ENCODE measurements around the gene USH1G. TPM values are rescaled to one million over a fixed set of nuclear protein-coding genes. Genes with fewer than 3 reads are reported as not detected.
A peak's percentile ranks its signal among the peaks of the same experiment; 100 is the strongest.

Gene USH1G
- 0.04 and 0.05 TPM in 2 replicates for polyA plus RNA-seq (2013)

- H3K4me2 ChIP-seq (ENCODE audit: low read length), result peak within 1 kb of the TSS; percentile 48
- H2BK5ac ChIP-seq (ENCODE audit: low read depth, low read length, poor library complexity), result no peak within 1 kb of the TSS
- H3K18ac ChIP-seq (ENCODE audit: low read length), result no peak within 1 kb of the TSS
- H2BK12ac ChIP-seq (ENCODE audit: low read length), result no peak within 1 kb of the TSS
- H4K12ac ChIP-seq (ENCODE audit: low read depth, low read length), result no peak within 1 kb of the TSS
- no peak within 1 kb of the TSS for H3K4ac ChIP-seq (ENCODE audit: low read depth, low read length)
- H2BK120ac ChIP-seq (ENCODE audit: insufficient read depth, low read length, poor library complexity), result no peak within 1 kb of the TSS
- peak within 1 kb of the TSS; percentile 25 for H3K4me3 ChIP-seq (ENCODE audit: low read depth, low read length)
- H4K91ac ChIP-seq (ENCODE audit: low read depth, low read length), result no peak within 1 kb of the TSS
- WGBS (ENCODE audit: extremely low coverage, insufficient coverage, insufficient read length), result no CpG with 5 or more reads among the region's 57 CpGs
- no peak within 1 kb of the TSS for H2AFZ ChIP-seq (ENCODE audit: insufficient read depth, low read length, poor library complexity)
- H3K23ac ChIP-seq (ENCODE audit: low read length), result no peak within 1 kb of the TSS
- H4K8ac ChIP-seq (ENCODE audit: low read depth, low read length), result no peak within 1 kb of the TSS
- no peak within 1 kb of the TSS for H3K27ac ChIP-seq (ENCODE audit: low read depth, low read length)
- no peaks in the 10 kb centered on the region for H3K4me1 ChIP-seq (ENCODE audit: control insufficient read depth in 1 of 2, insufficient read depth in 2 of 2, low read length in 2 of 2)
- no peak within 1 kb of the TSS for H3K9ac ChIP-seq (ENCODE audit: low read length)
- no peaks in the 10 kb centered on the region for H3K79me2 ChIP-seq (ENCODE audit: control insufficient read depth, insufficient read depth, low read length, poor library complexity)
- no peaks in the 10 kb centered on the region for H3K36me3 ChIP-seq (ENCODE audit: control insufficient read depth in 1 of 2, insufficient read depth in 2 of 2, low read length in 2 of 2)
- H3K27me3 ChIP-seq (ENCODE audit: insufficient read depth, low read length), result peaks cover 34% of the 10 kb centered on the region
- no peaks in the 10 kb centered on the region for H3K79me1 ChIP-seq (ENCODE audit: low read length)
- H3K14ac ChIP-seq (ENCODE audit: low read length), result no peak within 1 kb of the TSS
- peak in 1 of 2 donors; percentile 8 for DNase-seq
- peaks cover 13% of the 10 kb centered on the region for H3K9me3 ChIP-seq (ENCODE audit: insufficient read depth, low read depth, low read length)
- H2AK5ac ChIP-seq (ENCODE audit: low read length), result no peak within 1 kb of the TSS
Observed at GRCh38 chr17:74922694-74923537, at the start of gene USH1G. TSS of gene USH1G (minus strand) at chr17:74923255. CDS start at chr17:74923073, 182 bp downstream.

- H3K79me1 ChIP-seq (ENCODE audit: low read length), result peaks cover 12% of the 10 kb centered on the region
- H3K36me3 ChIP-seq (ENCODE audit: control insufficient read depth in 1 of 2, insufficient read depth in 2 of 2, low read length in 2 of 2), result no peaks in the 10 kb centered on the region
- H4K12ac ChIP-seq (ENCODE audit: low read depth, low read length), result peak within 1 kb of the TSS; percentile 49
- no peaks in the 10 kb centered on the region for H3K79me2 ChIP-seq (ENCODE audit: control insufficient read depth, insufficient read depth, low read length, poor library complexity)
- peak within 1 kb of the TSS; percentile 57 for H4K8ac ChIP-seq (ENCODE audit: low read depth, low read length)
- peak within 1 kb of the TSS; percentile 60 for H3K14ac ChIP-seq (ENCODE audit: low read length)
- peak within 1 kb of the TSS; percentile 87 for H3K4me2 ChIP-seq (ENCODE audit: low read length)
- H3K4me3 ChIP-seq (ENCODE audit: low read depth, low read length), result peak within 1 kb of the TSS; percentile 77
- H4K91ac ChIP-seq (ENCODE audit: low read depth, low read length), result peak within 1 kb of the TSS; percentile 39
- peak within 1 kb of the TSS; percentile 30 for H2AFZ ChIP-seq (ENCODE audit: insufficient read depth, low read length, poor library complexity)
- no peaks in the 10 kb centered on the region for H3K9me3 ChIP-seq (ENCODE audit: insufficient read depth, low read depth, low read length)
- H3K4ac ChIP-seq (ENCODE audit: low read depth, low read length), result peak within 1 kb of the TSS; percentile 37
- peak within 1 kb of the TSS; percentile 41 for H2BK5ac ChIP-seq (ENCODE audit: low read depth, low read length, poor library complexity)
- DNase-seq, result peak in 1 of 2 donors; percentile 59
- H2AK5ac ChIP-seq (ENCODE audit: low read length), result peak within 1 kb of the TSS; percentile 39
- H3K4me1 ChIP-seq (ENCODE audit: control insufficient read depth in 1 of 2, insufficient read depth in 2 of 2, low read length in 2 of 2), result peaks cover 29 to 33% of the 10 kb centered on the region in 2 experiments
- peak within 1 kb of the TSS; percentile 56 for H2BK120ac ChIP-seq (ENCODE audit: insufficient read depth, low read length, poor library complexity)
- WGBS (ENCODE audit: extremely low coverage, insufficient coverage, insufficient read length), result no CpG with 5 or more reads among the region's 95 CpGs
- no peak within 1 kb of the TSS for H3K27ac ChIP-seq (ENCODE audit: low read depth, low read length)
- no peak within 1 kb of the TSS for H3K23ac ChIP-seq (ENCODE audit: low read length)
- peak within 1 kb of the TSS; percentile 70 for H3K18ac ChIP-seq (ENCODE audit: low read length)
- H3K27me3 ChIP-seq (ENCODE audit: insufficient read depth, low read length), result peaks cover 9% of the 10 kb centered on the region
- H3K9ac ChIP-seq (ENCODE audit: low read length), result peak within 1 kb of the TSS; percentile 15
- peak within 1 kb of the TSS; percentile 80 for H2BK12ac ChIP-seq (ENCODE audit: low read length)
Observed at GRCh38 chr17:74972107-74972972, 49.3 kb upstream of the USH1G start, which contains the start of gene HID1. TSS of gene HID1 (minus strand) at chr17:74972759. CDS start at chr17:74972656, 103 bp downstream.

GRCh38 chr17:74971842-74972106 is 48.7 kb upstream of the USH1G start:
- H3K27me3 ChIP-seq (ENCODE audit: insufficient read depth, low read length), result peaks cover 9% of the 10 kb centered on the region
- peak overlapping the region; percentile 77 for H3K4me3 ChIP-seq (ENCODE audit: low read depth, low read length)
- peak overlapping the region; percentile 41 for H2BK5ac ChIP-seq (ENCODE audit: low read depth, low read length, poor library complexity)

GRCh38 chr17:74971069-74971841 is 48.2 kb upstream of the USH1G start:
- H2BK5ac ChIP-seq (ENCODE audit: low read depth, low read length, poor library complexity), result peak overlapping the region; percentile 41
- H3K27ac ChIP-seq (ENCODE audit: low read depth, low read length), result no peak overlapping the region
- H4K12ac ChIP-seq (ENCODE audit: low read depth, low read length), result peak overlapping the region; percentile 49
- no peak for DNase-seq
- peak overlapping the region; percentile 39 for H4K91ac ChIP-seq (ENCODE audit: low read depth, low read length)
- peak overlapping the region; percentile 70 for H3K18ac ChIP-seq (ENCODE audit: low read length)
- no peaks in the 10 kb centered on the region for H3K9me3 ChIP-seq (ENCODE audit: insufficient read depth, low read depth, low read length)
- no peaks in the 10 kb centered on the region for H3K36me3 ChIP-seq (ENCODE audit: control insufficient read depth in 1 of 2, insufficient read depth in 2 of 2, low read length in 2 of 2)
- H3K23ac ChIP-seq (ENCODE audit: low read length), result no peak overlapping the region
- H3K4ac ChIP-seq (ENCODE audit: low read depth, low read length), result no peak overlapping the region
- WGBS (ENCODE audit: extremely low coverage, insufficient coverage, insufficient read length), result no CpG with 5 or more reads among the region's 8 CpGs
- peak overlapping the region; percentile 87 for H3K4me2 ChIP-seq (ENCODE audit: low read length)
- H3K79me1 ChIP-seq (ENCODE audit: low read length), result peaks cover 12% of the 10 kb centered on the region
- peak overlapping the region; percentile 57 for H4K8ac ChIP-seq (ENCODE audit: low read depth, low read length)
- peak overlapping the region; percentile 53 for H3K14ac ChIP-seq (ENCODE audit: low read length)
- peak overlapping the region; percentile 56 for H2BK120ac ChIP-seq (ENCODE audit: insufficient read depth, low read length, poor library complexity)
- no peak overlapping the region for H3K9ac ChIP-seq (ENCODE audit: low read length)
- H2AK5ac ChIP-seq (ENCODE audit: low read length), result peak overlapping the region; percentile 39
- H3K27me3 ChIP-seq (ENCODE audit: insufficient read depth, low read length), result peaks cover 9% of the 10 kb centered on the region
- no peaks in the 10 kb centered on the region for H3K79me2 ChIP-seq (ENCODE audit: control insufficient read depth, insufficient read depth, low read length, poor library complexity)
- no peak overlapping the region for H2AFZ ChIP-seq (ENCODE audit: insufficient read depth, low read length, poor library complexity)
- H3K4me1 ChIP-seq (ENCODE audit: control insufficient read depth in 1 of 2, insufficient read depth in 2 of 2, low read length in 2 of 2), result peaks cover 29 to 33% of the 10 kb centered on the region in 2 experiments
- peak overlapping the region; percentile 80 for H2BK12ac ChIP-seq (ENCODE audit: low read length)
- H3K4me3 ChIP-seq (ENCODE audit: low read depth, low read length), result no peak overlapping the region

More at GRCh38 chr17:74971842-74972106, 48.7 kb upstream of the USH1G start:
- peak overlapping the region; percentile 39 for H2AK5ac ChIP-seq (ENCODE audit: low read length)
- peak overlapping the region; percentile 80 for H2BK12ac ChIP-seq (ENCODE audit: low read length)
- H3K27ac ChIP-seq (ENCODE audit: low read depth, low read length), result no peak overlapping the region
- peak overlapping the region; percentile 87 for H3K4me2 ChIP-seq (ENCODE audit: low read length)
- peaks cover 12% of the 10 kb centered on the region for H3K79me1 ChIP-seq (ENCODE audit: low read length)
- peak overlapping the region; percentile 57 for H4K8ac ChIP-seq (ENCODE audit: low read depth, low read length)
- no peak for DNase-seq
- H3K4ac ChIP-seq (ENCODE audit: low read depth, low read length), result no peak overlapping the region
- H2AFZ ChIP-seq (ENCODE audit: insufficient read depth, low read length, poor library complexity), result peak overlapping the region; percentile 5
- peaks cover 29 to 33% of the 10 kb centered on the region in 2 experiments for H3K4me1 ChIP-seq (ENCODE audit: control insufficient read depth in 1 of 2, insufficient read depth in 2 of 2, low read length in 2 of 2)
- no peaks in the 10 kb centered on the region for H3K79me2 ChIP-seq (ENCODE audit: control insufficient read depth, insufficient read depth, low read length, poor library complexity)
- peak overlapping the region; percentile 49 for H4K12ac ChIP-seq (ENCODE audit: low read depth, low read length)
- no peak overlapping the region for H3K23ac ChIP-seq (ENCODE audit: low read length)
- WGBS (ENCODE audit: extremely low coverage, insufficient coverage, insufficient read length), result no CpG with 5 or more reads among the region's 9 CpGs
- no peaks in the 10 kb centered on the region for H3K9me3 ChIP-seq (ENCODE audit: insufficient read depth, low read depth, low read length)
- no peak overlapping the region for H3K9ac ChIP-seq (ENCODE audit: low read length)
- peak overlapping the region; percentile 70 for H3K18ac ChIP-seq (ENCODE audit: low read length)
- peak overlapping the region; percentile 56 for H2BK120ac ChIP-seq (ENCODE audit: insufficient read depth, low read length, poor library complexity)
- H3K36me3 ChIP-seq (ENCODE audit: control insufficient read depth in 1 of 2, insufficient read depth in 2 of 2, low read length in 2 of 2), result no peaks in the 10 kb centered on the region
- H3K14ac ChIP-seq (ENCODE audit: low read length), result peak overlapping the region; percentile 53
- peak overlapping the region; percentile 39 for H4K91ac ChIP-seq (ENCODE audit: low read depth, low read length)

Data from trophoblast cell (in vitro differentiated cells and primary cell).